Vagina (tissue), 2 donors: Measurements from ENCODE around the gene IFI27. TPM values are rescaled to one million over a fixed set of nuclear protein-coding genes. Genes with fewer than 3 reads are reported as not detected.

Source experiments
- DNase-seq, 2 donors: peaks; one replicate each; pipeline ENCODE4 v3.0.0-alpha.2; 2017; ENCODE audit errors: extremely low spot score in 2 of 2
- H3K27ac ChIP-seq: fragments of 200-600 bp; sonication (generic); one replicate; pipeline ENCODE4 v1.5.1; 2019
- H3K27me3 ChIP-seq: fragments of 200-600 bp; sonication (generic); one replicate; pipeline ENCODE4 v1.5.1; 2019
- H3K36me3 ChIP-seq, 2 donors: fragments of 200-600 bp; sonication (generic); one replicate each; pipeline ENCODE4 v1.5.1; 2017 to 2019
- H3K4me1 ChIP-seq: fragments of 200-600 bp; sonication (generic); one replicate; pipeline ENCODE4 v1.5.1; 2019
- H3K4me3 ChIP-seq, 2 donors: fragments of 200-600 bp; sonication (generic); 1 replicate in 1 of 2; 2 replicates in 1 of 2; pipeline ENCODE4 v1.5.1; 2016 to 2019
- H3K9me3 ChIP-seq: fragments of 200-600 bp; sonication (generic); one replicate; pipeline ENCODE4 v1.5.1; 2019
- POLR2A ChIP-seq, 2 donors: fragments of 450-650 bp; IDR thresholded peaks; one replicate each; pipeline ENCODE4 v1.6.1; 2017; ENCODE audit warnings: antibody characterized with exemption in 2 of 2, mild to moderate bottlenecking in 2 of 2, moderate library complexity in 2 of 2
- POLR2AphosphoS5 ChIP-seq, 2 donors: sonication (generic); formaldehyde crosslinking; IDR thresholded peaks; one replicate each; pipeline ENCODE4 v1.9.0; 2017; ENCODE audit warnings: antibody characterized with exemption in 2 of 2, mild to moderate bottlenecking in 2 of 2, low read depth in 1 of 2; ENCODE audit not compliant: insufficient read depth in 1 of 2
- intact Hi-C: fragments of 100-400 bp; cut with DNase I; formaldehyde crosslinking; loops from one replicate; pipeline ENCODE4 v1.15.1; 2023
- total RNA-seq: library from RNA; depleted of rRNA; stranded (reverse); fragments of >200 nt; gene quantifications from one replicate; pipeline ENCODE4 v1.2.3, GENCODE V29; 2016
- TF ChIP-seq, protein P1 (sequence below), 3 experiments: fragments of 450-650 bp in 2 of 3; fragments of 200-600 bp in 1 of 3; sonication (generic) in 1 of 3; IDR thresholded peaks; one replicate each; pipeline ENCODE4 v1.5.1; 2017 to 2019; ENCODE audit warnings: antibody characterized with exemption in 3 of 3, mild to moderate bottlenecking in 2 of 3, moderate library complexity in 2 of 3

Gene IFI27
- total RNA-seq, 1 donor from 2014 or later, result 209 TPM

GRCh38 chr14:94161058-94161457, 50.5 kb downstream of the IFI27 start:
- TF ChIP-seq POLR2AphosphoS5 (IDR thresholded peaks at IDR 0.05; ENCODE audit: insufficient read depth in 1 of 2, low read depth in 1 of 2) (no peak), POLR2A (IDR thresholded peaks at IDR 0.05) (no peak)
- TF ChIP-seq, protein P1, sequence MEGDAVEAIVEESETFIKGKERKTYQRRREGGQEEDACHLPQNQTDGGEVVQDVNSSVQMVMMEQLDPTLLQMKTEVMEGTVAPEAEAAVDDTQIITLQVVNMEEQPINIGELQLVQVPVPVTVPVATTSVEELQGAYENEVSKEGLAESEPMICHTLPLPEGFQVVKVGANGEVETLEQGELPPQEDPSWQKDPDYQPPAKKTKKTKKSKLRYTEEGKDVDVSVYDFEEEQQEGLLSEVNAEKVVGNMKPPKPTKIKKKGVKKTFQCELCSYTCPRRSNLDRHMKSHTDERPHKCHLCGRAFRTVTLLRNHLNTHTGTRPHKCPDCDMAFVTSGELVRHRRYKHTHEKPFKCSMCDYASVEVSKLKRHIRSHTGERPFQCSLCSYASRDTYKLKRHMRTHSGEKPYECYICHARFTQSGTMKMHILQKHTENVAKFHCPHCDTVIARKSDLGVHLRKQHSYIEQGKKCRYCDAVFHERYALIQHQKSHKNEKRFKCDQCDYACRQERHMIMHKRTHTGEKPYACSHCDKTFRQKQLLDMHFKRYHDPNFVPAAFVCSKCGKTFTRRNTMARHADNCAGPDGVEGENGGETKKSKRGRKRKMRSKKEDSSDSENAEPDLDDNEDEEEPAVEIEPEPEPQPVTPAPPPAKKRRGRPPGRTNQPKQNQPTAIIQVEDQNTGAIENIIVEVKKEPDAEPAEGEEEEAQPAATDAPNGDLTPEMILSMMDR (IDR thresholded peaks at IDR 0.05), result no peak
- no peaks in the 10 kb centered on the region for H3K4me1 ChIP-seq
- H3K36me3 ChIP-seq, result no peaks in the 10 kb centered on the region
- no peaks in the 10 kb centered on the region for H3K27me3 ChIP-seq
- DNase-seq, result no peak
- intact Hi-C loops, result no loop called here
- H3K9me3 ChIP-seq, result no peaks in the 10 kb centered on the region
- H3K27ac ChIP-seq, result no peak overlapping the region
- no peak overlapping the region for H3K4me3 ChIP-seq

GRCh38 chr14:94161981-94162380, 51.4 kb downstream of the IFI27 start:
- no peak overlapping the region for H3K4me3 ChIP-seq
- TF ChIP-seq, protein P1 (IDR thresholded peaks at IDR 0.05), result no peak
- TF ChIP-seq POLR2AphosphoS5 (IDR thresholded peaks at IDR 0.05; ENCODE audit: insufficient read depth in 1 of 2, low read depth in 1 of 2) (no peak), POLR2A (IDR thresholded peaks at IDR 0.05) (no peak)
- H3K27me3 ChIP-seq, result no peaks in the 10 kb centered on the region
- no peak overlapping the region for H3K27ac ChIP-seq
- no peaks in the 10 kb centered on the region for H3K36me3 ChIP-seq
- H3K9me3 ChIP-seq, result no peaks in the 10 kb centered on the region
- no peak for DNase-seq
- no peaks in the 10 kb centered on the region for H3K4me1 ChIP-seq
- intact Hi-C loops, result no loop called here

GRCh38 chr14:94162466-94162865, 51.9 kb downstream of the IFI27 start:
- Histone ChIP-seq H3K27ac (no peak overlapping the region), H3K4me3 (no peak overlapping the region), H3K27me3 (no peaks in the 10 kb centered on the region), H3K4me1 (no peaks in the 10 kb centered on the region), H3K9me3 (no peaks in the 10 kb centered on the region), H3K36me3 (no peaks in the 10 kb centered on the region)
- intact Hi-C loops, result no loop called here
- no peak for DNase-seq
- TF ChIP-seq POLR2A (IDR thresholded peaks at IDR 0.05) (no peak), POLR2AphosphoS5 (IDR thresholded peaks at IDR 0.05; ENCODE audit: insufficient read depth in 1 of 2, low read depth in 1 of 2) (no peak)
- TF ChIP-seq, protein P1 (IDR thresholded peaks at IDR 0.05), result no peak

- Histone ChIP-seq H3K9me3 (no peaks in the 10 kb centered on the region), H3K36me3 (no peaks in the 10 kb centered on the region), H3K27me3 (no peaks in the 10 kb centered on the region), H3K4me3 (no peak overlapping the region), H3K4me1 (no peaks in the 10 kb centered on the region), H3K27ac (no peak overlapping the region)
- intact Hi-C loops, result no loop called here
- TF ChIP-seq POLR2AphosphoS5 (IDR thresholded peaks at IDR 0.05; ENCODE audit: insufficient read depth in 1 of 2, low read depth in 1 of 2), result no peak
- TF ChIP-seq POLR2A (IDR thresholded peaks at IDR 0.05), result no peak
- TF ChIP-seq, protein P1 (IDR thresholded peaks at IDR 0.05), result no peak
- DNase-seq, result no peak
These were observed 53.3 kb downstream of the IFI27 start for GRCh38 chr14:94163796-94164195.

DNA sequence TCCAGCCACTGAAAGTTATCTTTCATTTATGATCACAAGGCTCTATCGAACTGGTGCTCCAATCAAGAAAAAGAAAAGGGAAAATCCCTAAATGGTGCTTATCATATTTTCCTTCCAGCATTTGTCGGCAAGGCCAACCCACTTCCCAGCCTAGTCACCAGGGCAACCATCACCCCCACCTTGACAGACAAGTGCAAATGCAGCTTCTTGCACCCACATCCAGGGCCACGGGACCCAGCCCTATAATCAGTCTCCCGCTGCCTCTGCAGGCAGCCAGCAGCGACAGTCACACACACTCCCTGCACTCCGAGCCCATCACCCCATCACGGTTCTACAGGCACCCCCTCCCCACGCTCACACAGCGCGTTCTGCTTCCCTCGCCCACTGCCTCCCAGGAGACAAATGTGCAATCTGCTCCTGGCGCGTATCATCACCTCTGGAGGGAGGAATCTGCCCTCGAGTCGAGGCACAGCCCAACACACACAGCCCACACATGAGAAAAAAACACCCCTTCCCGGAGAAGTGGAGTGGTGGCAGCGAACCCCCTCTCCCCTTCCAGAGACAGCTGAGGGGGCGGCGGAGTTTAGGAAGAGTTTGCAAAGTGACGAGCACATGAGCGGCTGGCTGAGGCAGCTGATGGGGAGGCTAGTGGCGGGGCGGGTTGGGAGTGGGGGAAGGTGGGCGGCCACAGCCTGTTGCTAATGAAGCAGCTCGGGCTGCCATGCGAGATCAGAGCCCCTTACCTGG, 54.3 kb downstream of the IFI27 start:
- no peak overlapping the region for H3K4me3 ChIP-seq
- no peaks in the 10 kb centered on the region for H3K27me3 ChIP-seq
- H3K27ac ChIP-seq, result no peak overlapping the region
- TF ChIP-seq POLR2A (IDR thresholded peaks at IDR 0.05), result no peak
- TF ChIP-seq POLR2AphosphoS5 (IDR thresholded peaks at IDR 0.05; ENCODE audit: insufficient read depth in 1 of 2, low read depth in 1 of 2), result no peak
- TF ChIP-seq, protein P1 (IDR thresholded peaks at IDR 0.05), result no peak
- intact Hi-C loops, result no loop called here
- H3K9me3 ChIP-seq, result no peaks in the 10 kb centered on the region
- no peaks in the 10 kb centered on the region for H3K36me3 ChIP-seq
- H3K4me1 ChIP-seq, result no peaks in the 10 kb centered on the region
- no peak for DNase-seq
